Spinal cord (tissue), 10 donors: ENCODE measurements around the gene UNC45A. TPM values are rescaled to one million over a fixed set of nuclear protein-coding genes. Genes with fewer than 3 reads are reported as not detected.

Experiments used
- DNase-seq, 6 donors: peaks; one replicate each; pipeline versions ENCODE4 v3.0.0 to v3.0.0-alpha.2; 2013 to 2015; ENCODE audit warnings: low spot score in 6 of 6, low read depth in 4 of 6
- H3K27ac ChIP-seq: one replicate; pipeline ENCODE4 v1.5.1; 2013; ENCODE audit warnings: low read depth, low read length, control low read depth
- H3K27me3 ChIP-seq: one replicate; pipeline ENCODE4 v1.6.1; 2013; ENCODE audit warnings: low read length; ENCODE audit not compliant: control insufficient read depth, insufficient read depth
- H3K36me3 ChIP-seq: one replicate; pipeline ENCODE4 v1.6.1; 2013; ENCODE audit warnings: low read length; ENCODE audit not compliant: control insufficient read depth, insufficient read depth
- H3K4me1 ChIP-seq: one replicate; pipeline ENCODE4 v1.6.1; 2013; ENCODE audit warnings: low read length; ENCODE audit not compliant: control insufficient read depth, insufficient read depth
- H3K4me3 ChIP-seq: one replicate; pipeline ENCODE4 v1.5.1; 2013; ENCODE audit warnings: low read depth, low read length, control low read depth
- H3K9me3 ChIP-seq: one replicate; pipeline ENCODE4 v1.6.1; 2013; ENCODE audit warnings: low read length; ENCODE audit not compliant: control insufficient read depth, insufficient read depth
- WGBS: methylation state at CpG from one replicate; pipeline ENCODE4 v1.1.5; 2013; ENCODE audit warnings: missing lambda C conversion rate; ENCODE audit not compliant: insufficient coverage; 5-methylcytosine and 5-hydroxymethylcytosine counted together
- polyA plus RNA-seq, 2 donors: library from polyadenylated mRNA; unstranded; fragments of 120-200 nt; gene quantifications; one replicate each; pipeline ENCODE4 v1.2.1, GENCODE V29; 2013; ENCODE audit not compliant: insufficient read length in 2 of 2
- total RNA-seq, 2 donors: library from RNA; depleted of rRNA in 1 of 2; stranded (reverse); fragments of 120-200 nt in 1 of 2; fragments of >200 nt in 1 of 2; gene quantifications; one replicate each; pipeline versions ENCODE4 v1.2.3 to v1.2.4, GENCODE V29; 2013 to 2014
- donor health status: healthy.

UNC45A gene
- total and polyA plus RNA-seq, 4 donors: 29.3 to 54.7 (median 47.5) TPM

GRCh38 chr15:90929246-90930019, 5.7 kb upstream of the UNC45A start:
- H3K36me3 ChIP-seq: no peaks in the 10 kb centered on the region
- no peaks in the 10 kb centered on the region for H3K9me3 ChIP-seq
- H3K27ac ChIP-seq: peak overlapping the region; percentile 76
- no peaks in the 10 kb centered on the region for H3K27me3 ChIP-seq
- 84% methylated on average over 13 of the region's 21 CpGs for WGBS
- no peak for DNase-seq
- H3K4me3 ChIP-seq: peak overlapping the region; percentile 71
- H3K4me1 ChIP-seq: peaks cover 42% of the 10 kb centered on the region

GRCh38 chr15:90930861-90931574, 4.1 kb upstream of the UNC45A start:
- Histone ChIP-seq H3K9me3 (no peaks in the 10 kb centered on the region), H3K27me3 (no peaks in the 10 kb centered on the region), H3K4me3 (no peak overlapping the region), H3K36me3 (peaks cover 2% of the 10 kb centered on the region), H3K4me1 (peaks cover 53% of the 10 kb centered on the region), H3K27ac (peak overlapping the region; percentile 76)
- no peak for DNase-seq
- 88% methylated on average over 13 of the region's 15 CpGs for WGBS

- Histone ChIP-seq H3K4me3 (no peak overlapping the region), H3K27me3 (no peaks in the 10 kb centered on the region), H3K9me3 (no peaks in the 10 kb centered on the region), H3K27ac (peak overlapping the region; percentile 38), H3K36me3 (peaks cover 7% of the 10 kb centered on the region), H3K4me1 (peaks cover 57% of the 10 kb centered on the region)
- 39% methylated on average over 6 of the region's 6 CpGs for WGBS
- DNase-seq: no peak
These were observed 3.6 kb upstream of the UNC45A start for GRCh38 chr15:90931575-90931827.

- Histone ChIP-seq H3K4me1 (peaks cover 61% of the 10 kb centered on the region), H3K27me3 (no peaks in the 10 kb centered on the region), H3K9me3 (no peaks in the 10 kb centered on the region), H3K4me3 (peak within 1 kb of the TSS; percentile 74), H3K36me3 (peaks cover 9% of the 10 kb centered on the region), H3K27ac (peak within 1 kb of the TSS; percentile 38)
- 1% methylated on average over 52 of the region's 52 CpGs for WGBS
- peak in 4 of 6 donors; percentile 41 to 94 (median 84) for DNase-seq
These were observed 3.0 kb upstream of the UNC45A start, which contains the start of gene HDDC3 for GRCh38 chr15:90931828-90932659. HDDC3 (minus strand) TSS chr15:90932549; CDS start chr15:90932540, 9 bp downstream.

GRCh38 chr15:90932660-90932991, 2.5 kb upstream of the UNC45A start:
- WGBS: 0% methylated on average over 4 of the region's 5 CpGs
- no peak for DNase-seq
- Histone ChIP-seq H3K27me3 (no peaks in the 10 kb centered on the region), H3K36me3 (peaks cover 12% of the 10 kb centered on the region), H3K27ac (peak overlapping the region; percentile 38), H3K9me3 (no peaks in the 10 kb centered on the region), H3K4me3 (peak overlapping the region; percentile 74), H3K4me1 (peaks cover 66% of the 10 kb centered on the region)

- no peak overlapping the region for H3K4me3 ChIP-seq
- H3K27me3 ChIP-seq: no peaks in the 10 kb centered on the region
- H3K36me3 ChIP-seq: peaks cover 16% of the 10 kb centered on the region
- 91% methylated on average over 1 of the region's 1 CpG for WGBS
- DNase-seq: no peak
- H3K4me1 ChIP-seq: peaks cover 66% of the 10 kb centered on the region
- no peak overlapping the region for H3K27ac ChIP-seq
- no peaks in the 10 kb centered on the region for H3K9me3 ChIP-seq
These were observed 1.8 kb upstream of the UNC45A start for GRCh38 chr15:90933301-90933700.

- Histone ChIP-seq H3K27me3 (no peaks in the 10 kb centered on the region), H3K4me1 (peaks cover 63% of the 10 kb centered on the region), H3K9me3 (no peaks in the 10 kb centered on the region), H3K36me3 (peaks cover 26% of the 10 kb centered on the region), H3K4me3 (peak overlapping the region; percentile 76), H3K27ac (peak overlapping the region; percentile 72)
- WGBS: 0% methylated on average over 18 of the region's 19 CpGs
- DNase-seq: peak in 3 of 6 donors; percentile 53 to 94 (median 93)
These were observed 683 bp upstream of the UNC45A start for GRCh38 chr15:90934256-90934948.

GRCh38 chr15:90936823-90937222, 1.7 kb downstream of the UNC45A start:
- peaks cover 50% of the 10 kb centered on the region for H3K36me3 ChIP-seq
- no peaks in the 10 kb centered on the region for H3K27me3 ChIP-seq
- peaks cover 40% of the 10 kb centered on the region for H3K4me1 ChIP-seq
- no CpG with 5 or more reads among the region's 1 CpG for WGBS
- no peak overlapping the region for H3K27ac ChIP-seq
- DNase-seq: no peak
- H3K9me3 ChIP-seq: no peaks in the 10 kb centered on the region
- H3K4me3 ChIP-seq: no peak overlapping the region

GRCh38 chr15:90938261-90938660, 3.2 kb downstream of the UNC45A start:
- no peak overlapping the region for H3K4me3 ChIP-seq
- no peaks in the 10 kb centered on the region for H3K9me3 ChIP-seq
- H3K27me3 ChIP-seq: no peaks in the 10 kb centered on the region
- no peak overlapping the region for H3K27ac ChIP-seq
- H3K36me3 ChIP-seq: peaks cover 64% of the 10 kb centered on the region
- peak in 2 of 6 donors; percentile 13 to 51 for DNase-seq
- peaks cover 31% of the 10 kb centered on the region for H3K4me1 ChIP-seq
- WGBS: 100% methylated on average over 1 of the region's 5 CpGs
